NCI-H1048 (cell line): ENCODE results near the gene EIF3A.
"Not testable (repeated sequence)": the region's sequence is repeated elsewhere in the genome, so short reads cannot be mapped to it uniquely, and the experiment has no call there.

Source experiments
- DNase-seq: peaks from one replicate; lab custom pipeline; 2025; lab: John Stamatoyannopoulos, UW

The EIF3A gene, protein sequence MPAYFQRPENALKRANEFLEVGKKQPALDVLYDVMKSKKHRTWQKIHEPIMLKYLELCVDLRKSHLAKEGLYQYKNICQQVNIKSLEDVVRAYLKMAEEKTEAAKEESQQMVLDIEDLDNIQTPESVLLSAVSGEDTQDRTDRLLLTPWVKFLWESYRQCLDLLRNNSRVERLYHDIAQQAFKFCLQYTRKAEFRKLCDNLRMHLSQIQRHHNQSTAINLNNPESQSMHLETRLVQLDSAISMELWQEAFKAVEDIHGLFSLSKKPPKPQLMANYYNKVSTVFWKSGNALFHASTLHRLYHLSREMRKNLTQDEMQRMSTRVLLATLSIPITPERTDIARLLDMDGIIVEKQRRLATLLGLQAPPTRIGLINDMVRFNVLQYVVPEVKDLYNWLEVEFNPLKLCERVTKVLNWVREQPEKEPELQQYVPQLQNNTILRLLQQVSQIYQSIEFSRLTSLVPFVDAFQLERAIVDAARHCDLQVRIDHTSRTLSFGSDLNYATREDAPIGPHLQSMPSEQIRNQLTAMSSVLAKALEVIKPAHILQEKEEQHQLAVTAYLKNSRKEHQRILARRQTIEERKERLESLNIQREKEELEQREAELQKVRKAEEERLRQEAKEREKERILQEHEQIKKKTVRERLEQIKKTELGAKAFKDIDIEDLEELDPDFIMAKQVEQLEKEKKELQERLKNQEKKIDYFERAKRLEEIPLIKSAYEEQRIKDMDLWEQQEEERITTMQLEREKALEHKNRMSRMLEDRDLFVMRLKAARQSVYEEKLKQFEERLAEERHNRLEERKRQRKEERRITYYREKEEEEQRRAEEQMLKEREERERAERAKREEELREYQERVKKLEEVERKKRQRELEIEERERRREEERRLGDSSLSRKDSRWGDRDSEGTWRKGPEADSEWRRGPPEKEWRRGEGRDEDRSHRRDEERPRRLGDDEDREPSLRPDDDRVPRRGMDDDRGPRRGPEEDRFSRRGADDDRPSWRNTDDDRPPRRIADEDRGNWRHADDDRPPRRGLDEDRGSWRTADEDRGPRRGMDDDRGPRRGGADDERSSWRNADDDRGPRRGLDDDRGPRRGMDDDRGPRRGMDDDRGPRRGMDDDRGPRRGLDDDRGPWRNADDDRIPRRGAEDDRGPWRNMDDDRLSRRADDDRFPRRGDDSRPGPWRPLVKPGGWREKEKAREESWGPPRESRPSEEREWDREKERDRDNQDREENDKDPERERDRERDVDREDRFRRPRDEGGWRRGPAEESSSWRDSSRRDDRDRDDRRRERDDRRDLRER (N-terminal part only)

DNA sequence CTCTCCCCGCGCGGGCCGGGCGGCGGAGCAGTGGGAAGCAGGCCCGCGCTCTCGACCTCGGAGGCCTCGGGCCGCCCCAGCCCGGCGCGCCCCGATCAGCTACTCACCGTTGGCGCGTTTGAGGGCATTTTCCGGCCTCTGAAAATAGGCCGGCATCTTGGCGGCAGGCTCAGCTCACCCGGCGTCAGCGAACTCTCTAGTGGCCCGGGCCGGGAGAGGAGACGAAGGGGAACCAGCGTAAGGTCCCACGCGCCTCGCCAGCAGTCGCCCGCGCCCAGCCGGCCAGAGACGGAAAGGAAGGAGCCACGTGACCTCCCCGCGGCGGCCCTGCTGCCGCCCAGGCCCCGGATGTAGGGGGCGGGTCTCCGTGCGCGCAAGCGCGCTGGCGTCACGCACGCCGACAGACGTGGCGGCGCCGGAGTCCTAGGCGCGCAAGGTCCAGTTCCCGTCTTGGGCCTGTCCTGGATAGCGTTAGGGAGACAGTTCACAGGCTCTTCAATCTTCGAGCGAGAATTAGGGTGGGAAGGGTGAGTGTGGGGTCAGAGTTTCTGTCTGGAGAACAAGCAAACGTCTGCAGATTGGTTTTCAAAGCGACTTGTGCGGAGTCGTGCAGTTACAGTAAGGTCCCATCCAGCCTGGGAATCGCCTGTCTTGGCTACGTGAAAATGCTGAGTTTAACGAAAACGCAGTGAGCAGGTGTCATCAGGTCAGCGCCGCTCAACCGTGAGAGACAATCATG is at the start of gene EIF3A:
EIF3A (minus strand) TSS at position 297 of the 739 bp plus-strand sequence; CDS start at position 156, 141 bp downstream.
- peak; percentile 46 for DNase-seq

DNA sequence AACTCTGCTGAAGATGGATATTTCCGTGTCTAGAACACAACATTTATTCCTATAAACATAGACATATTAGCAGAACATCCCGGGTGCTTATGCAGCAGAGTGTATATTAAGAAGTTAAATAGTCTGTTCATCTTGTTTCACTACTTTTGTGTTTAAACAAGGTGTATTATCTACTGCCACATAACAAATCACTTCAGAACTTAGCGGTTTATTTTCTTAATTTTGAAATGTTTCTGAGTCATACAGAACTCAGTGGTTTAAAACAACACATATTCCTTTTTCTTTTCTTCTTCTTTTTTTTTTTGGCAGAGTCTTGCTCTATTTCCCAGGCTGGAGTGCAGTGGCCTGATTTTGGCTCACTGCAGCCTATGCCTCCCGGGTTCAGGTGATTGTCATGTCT is 49.1 kb upstream of the EIF3A start:
- DNase-seq: no peak

DNA sequence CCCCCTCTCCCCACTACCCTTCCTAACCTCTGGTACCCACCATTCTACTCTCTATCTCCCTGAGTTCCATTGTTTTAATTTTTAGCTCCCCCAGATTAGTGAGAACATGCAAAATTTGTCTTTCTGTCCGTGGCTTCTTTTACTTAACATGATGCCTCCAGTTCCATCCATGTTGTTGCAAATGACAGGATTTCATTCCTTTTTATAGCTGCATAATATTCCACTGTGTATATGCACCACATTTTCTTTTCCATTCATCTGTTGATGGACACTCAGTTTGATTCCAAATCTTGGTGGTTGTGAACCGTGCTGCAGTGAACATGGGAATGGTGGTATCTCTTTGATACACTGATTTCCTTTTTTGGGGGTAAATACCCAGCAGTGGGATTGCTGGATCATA is 45.3 kb upstream of the EIF3A start:
- DNase-seq: no peak

DNA sequence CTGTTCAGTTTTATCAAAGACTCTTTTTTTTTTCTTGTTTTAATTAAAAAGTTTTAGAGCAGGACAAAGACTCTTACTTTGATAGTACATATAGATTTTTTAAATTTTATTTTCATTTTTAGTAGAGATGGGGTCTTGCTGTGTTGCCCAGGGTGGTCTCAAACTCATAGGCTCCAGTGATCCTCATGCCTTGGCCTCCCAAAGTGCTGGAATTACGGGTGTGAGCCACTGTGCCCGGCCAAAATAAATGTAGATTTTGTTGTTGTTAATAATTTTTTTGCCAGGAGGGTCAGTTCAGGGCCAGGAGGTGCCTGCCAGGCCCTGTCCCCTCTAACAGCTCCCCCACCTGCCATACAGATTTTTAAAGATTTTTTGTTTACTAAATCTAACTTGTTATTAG is 40.3 kb upstream of the EIF3A start:
- no peak for DNase-seq

DNA sequence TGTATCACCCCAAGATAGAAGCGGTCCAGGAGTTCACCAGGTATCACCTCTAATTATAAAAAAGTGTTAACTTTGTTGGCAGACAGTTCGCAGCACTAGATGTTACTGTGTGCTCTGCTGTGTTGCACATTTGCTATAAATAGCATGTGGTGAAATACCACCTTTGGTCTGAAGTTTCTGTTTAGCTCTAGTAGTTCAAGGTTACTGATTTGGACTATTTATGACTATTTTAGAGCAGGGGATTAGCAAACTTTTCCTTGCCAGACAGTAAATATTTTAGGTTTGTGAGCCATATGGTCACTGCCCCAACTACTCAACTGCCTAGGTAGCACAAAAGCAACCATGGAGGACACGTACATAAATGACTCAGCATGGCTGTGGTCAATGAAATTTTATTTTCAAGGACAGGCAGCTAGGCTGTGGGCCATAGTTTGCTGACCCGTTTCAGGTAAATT is 39.8 kb upstream of the EIF3A start:
- no peak for DNase-seq

DNA sequence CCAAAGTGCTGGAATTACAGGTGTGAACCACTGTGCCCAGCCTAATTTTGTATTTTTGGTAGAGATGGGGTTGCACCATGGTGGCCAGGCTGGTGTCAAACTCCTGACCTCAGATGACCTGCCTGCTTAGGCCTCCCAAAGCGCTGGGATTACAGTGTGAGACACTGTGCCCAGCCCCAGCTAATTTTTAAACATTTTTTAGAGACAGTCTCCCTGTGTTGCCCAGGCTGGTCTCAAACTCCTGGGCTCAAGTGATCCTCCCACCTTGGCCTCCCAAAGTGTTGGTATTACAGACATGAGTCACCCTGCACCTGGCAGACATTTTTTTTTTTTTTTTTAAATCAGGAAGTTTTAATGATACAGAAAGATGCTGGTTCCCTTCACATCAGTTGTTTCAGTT is 38.8 kb upstream of the EIF3A start:
- no peak for DNase-seq

DNA sequence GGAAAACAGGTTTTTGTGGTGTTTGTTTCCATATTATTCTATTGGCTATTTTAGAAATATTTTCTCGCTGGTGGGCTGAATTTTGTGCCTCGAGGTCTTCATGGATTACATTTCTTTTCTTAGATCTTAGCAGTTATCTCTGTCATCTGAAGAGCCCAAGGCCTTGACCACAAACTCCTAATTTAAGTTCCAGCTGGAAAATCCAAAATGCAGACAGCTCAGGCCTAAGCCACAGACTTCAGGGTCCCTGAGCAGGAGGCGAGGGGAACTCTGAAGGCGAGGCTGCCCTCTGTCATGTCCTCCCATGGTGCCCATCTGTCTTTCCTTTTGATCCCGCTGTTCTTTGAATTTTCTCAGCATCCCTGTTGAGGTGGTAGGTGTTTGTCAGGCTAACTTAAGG is 37.6 kb upstream of the EIF3A start:
- DNase-seq: no peak

DNA sequence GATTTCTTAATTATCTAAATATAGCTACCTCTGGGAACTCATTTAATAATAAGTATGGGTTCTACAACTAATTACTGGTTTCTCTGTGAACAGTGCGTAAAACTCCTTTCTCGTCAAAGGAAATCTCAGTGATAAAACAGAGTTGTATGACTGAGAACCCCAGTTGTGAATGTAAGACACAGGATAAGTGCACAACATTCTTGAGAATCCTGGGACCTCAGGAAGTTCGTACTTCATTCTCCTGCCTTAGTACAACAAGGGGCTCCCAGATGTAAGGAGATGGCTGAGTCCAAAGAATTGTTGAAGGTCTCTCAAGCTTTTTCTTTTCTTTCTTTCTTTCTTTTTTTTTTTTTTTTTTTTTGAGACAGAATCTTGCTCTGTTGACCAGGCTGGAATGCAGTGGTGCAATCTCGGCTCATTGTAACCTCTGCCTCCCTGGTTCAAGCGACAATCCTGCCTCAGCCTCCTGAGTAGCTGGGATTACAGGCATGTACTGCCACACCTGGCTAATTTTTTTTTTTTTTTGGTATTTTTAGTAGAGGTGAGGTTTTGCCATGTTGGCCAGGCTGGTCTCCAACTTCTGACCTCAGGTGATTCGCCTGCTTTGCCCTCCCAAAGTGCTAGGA is 35.8 kb upstream of the EIF3A start:
- no peak for DNase-seq

DNA sequence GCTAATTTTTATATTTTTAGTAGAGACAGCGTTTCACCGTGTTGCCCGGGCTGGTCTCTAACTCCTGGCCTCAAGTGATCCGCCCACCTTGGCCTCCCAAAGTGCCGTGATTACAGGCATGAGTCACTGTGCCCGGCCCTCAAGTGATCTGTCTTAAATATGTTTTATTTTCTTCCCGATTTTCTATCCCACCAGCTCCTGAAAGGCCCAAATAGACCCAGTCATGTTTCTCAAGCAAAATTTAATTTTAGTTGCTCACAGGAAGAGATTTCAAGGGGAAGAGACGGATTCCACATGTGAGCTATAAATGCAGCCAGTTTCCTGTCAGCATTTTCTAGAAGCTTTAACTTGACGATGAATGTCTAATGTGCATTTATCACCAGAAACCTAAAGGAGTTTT is 35.3 kb upstream of the EIF3A start:
- no peak for DNase-seq

DNA sequence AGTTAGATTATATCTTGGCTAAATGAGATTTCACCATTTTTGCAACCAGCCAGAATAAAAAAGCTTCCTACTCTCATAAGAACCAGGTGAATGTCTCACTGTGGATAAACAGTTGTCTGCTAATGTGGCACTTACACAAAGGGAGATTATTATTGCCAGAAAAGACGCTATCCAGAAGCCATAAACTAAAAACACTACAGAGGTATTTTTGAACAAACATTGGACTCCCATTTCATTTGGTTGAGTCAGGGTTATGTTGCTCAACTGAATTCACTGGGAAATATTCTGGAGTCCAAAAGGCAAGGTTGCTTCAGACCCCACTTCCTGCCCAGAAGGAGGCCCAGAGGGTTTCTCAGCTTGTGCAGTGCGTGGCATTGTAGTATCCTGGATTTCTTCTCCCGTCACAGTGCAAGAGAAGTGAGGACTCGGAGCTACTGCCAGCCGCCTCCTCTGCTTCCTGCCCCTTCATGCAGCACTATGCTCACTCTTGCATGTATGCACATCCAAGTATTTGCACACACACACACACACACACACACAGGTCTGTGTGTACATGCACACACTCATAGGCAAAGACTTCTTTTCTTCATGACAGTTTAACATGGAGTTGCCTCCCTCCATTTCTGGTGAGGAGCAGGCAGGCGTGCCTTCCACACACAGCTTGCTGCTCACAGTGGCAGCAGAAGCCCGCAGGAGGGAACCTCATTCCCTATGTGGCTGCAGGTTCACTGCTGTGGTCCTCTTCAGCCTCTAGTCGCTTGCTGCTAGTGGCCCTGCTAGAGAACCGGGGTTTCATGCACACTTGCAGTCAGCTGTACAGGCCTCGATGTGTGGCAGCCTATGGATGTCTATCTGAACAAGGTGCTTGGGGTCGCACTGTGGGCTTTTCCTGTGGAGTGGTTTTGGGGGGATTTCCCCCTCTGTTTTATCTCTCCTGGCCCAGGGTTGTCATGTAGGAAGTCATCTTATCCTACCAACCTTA is 33.4 kb upstream of the EIF3A start:
- DNase-seq: no peak

DNA sequence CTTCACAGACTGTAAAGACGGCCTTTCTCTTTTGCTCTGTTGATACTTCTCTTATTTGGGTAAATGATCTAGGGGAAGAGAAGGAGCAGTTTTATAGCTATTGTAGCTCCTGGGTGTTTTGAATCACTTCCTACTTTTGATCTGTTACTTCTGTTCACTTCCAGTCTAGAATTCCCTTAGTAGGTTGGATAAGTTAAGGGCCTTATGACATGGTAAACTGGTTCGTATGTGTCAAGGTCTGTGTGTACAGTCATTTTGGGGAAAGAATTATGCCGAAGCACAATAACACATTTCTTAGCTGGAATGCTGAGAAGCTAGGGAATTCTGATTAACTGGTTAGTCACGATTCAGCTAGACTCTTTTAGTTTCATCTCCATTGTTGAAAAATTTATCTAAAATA is 31.4 kb upstream of the EIF3A start:
- DNase-seq: no peak

DNA sequence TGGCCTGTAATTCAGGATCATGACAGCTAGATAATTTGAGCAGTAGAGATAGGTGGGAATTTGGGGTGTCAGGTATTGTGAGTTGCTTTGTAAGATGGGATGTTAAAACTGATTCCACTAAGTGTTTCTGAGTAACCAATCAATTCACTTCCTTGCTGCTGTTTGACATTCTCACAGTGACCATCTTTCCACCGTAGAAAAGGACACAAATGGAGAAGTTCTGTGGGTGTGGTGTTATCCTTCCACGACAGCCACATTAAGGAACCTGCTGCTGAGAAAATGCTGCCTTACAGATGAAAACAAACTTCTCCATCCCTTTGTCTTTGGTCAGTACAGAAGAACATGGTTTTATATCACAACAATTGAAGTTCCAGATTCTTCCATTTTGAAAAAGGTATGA is 27.2 kb upstream of the EIF3A start:
- DNase-seq: not testable (repeated sequence)

DNA sequence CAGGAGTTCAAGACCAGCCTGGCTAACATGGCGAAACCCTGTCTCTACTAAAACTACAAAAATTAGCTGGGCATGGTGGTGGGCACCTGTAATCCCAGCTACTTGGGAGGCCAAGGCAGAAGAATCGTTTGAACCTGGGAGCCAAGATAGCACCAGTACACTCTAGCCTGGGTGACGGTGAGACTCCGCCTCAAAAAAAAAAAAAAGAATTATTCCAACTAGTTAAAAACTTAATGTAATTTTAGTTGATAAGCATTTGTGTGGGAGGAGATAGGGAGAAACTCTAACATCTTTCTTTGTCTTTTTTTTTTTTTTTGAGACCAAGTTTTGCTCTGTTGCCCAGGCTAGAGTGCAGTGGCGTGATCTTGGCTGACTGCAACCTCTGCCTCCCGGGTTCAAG is 26.5 kb upstream of the EIF3A start:
- DNase-seq: not testable (repeated sequence)

DNA sequence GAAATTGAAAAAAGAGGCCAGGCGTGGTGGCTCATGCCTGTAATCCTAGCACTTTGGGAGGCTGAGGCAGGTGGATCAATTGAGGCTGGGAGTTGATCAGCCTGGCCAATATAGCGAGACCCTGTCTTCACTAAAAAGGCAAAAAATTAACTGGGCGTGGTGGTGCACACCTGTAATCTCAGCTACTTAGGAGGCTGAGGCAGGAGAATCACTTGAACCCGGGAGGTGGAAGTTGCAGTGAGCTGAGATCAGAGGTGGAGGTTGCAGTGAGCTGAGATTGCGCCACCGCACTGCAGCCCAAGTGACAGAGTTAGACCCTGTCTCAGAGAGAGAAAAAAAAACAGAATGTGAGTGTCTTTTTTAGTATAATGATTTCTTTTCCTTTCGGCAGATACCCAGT is 25.3 kb upstream of the EIF3A start:
- DNase-seq: not testable (repeated sequence)

DNA sequence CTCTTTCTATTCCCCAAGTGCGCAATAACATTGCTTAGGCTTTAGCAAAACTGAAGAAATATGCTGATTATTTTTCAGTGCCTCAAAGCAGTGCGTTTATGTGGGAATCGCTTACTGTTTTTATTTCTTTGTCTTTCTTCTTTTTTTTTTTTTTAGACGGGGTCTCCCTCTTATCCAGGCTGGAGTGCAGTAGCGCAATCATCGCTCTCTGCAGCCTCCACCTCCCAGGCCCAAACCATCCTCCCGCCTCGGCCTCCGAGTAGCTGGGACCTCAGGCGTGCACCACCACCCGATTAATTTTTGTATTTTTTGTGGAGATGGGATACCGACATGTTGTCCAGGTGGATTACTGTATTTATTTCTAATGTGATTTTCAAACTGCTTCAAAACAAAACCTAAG is 24.5 kb upstream of the EIF3A start:
- DNase-seq: no peak

DNA sequence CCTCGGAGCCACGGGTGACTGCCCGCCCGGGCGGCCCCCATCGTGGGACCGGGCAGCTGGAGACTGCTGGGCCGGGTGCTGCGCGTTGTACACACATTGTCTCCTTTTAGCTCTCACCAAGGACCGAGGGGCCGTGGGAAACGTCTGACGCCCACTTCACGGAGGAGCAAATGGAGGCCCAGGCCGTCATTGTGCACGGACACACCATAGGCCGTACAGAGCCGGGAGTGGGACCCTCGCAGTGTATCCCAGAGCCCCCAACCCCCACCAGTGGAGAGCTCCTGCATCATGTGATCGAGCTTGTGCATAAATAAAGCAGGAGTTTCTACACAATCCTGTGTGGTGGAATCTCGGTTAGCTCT is 24.0 kb upstream of the EIF3A start:
- DNase-seq: no peak

DNA sequence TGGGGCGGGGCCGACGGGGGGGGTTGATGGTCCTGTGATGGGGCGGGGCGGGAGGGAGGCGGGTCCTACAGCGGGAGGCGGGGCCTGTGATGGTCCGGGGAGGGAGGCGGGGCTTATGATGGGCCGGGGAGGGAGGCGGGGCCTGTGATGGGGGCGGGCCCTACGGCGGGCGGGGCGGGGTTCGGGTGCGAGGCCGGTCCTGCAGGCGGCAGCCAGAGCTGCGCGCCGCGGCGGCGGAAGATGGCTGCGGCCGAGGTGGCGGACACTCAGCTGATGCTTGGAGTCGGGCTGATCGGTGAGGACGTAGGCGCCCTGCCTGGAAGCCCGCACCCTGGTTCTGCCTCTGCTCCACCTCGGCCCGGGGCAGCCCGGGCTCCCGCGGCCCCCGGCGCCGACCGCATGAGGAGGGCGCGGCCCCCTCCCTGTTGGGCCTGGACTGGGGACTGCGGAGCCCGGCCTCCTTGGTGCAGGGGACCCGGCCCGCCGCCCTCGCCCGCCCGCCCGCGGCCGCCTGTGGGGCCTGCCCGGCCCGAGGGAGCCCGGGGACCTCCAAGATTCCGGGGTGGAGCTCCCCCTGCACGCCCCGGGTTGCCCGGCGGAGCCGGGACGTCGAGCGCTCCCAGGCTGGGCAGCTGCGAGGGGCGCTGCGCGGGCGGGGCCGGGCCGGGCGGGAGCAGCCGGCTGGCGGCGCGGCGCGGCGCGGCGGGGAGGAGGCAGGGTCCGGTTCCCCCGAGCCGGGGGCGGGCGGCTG is 23.5 kb upstream of the EIF3A start, which contains the start of gene DENND10:
DENND10 (plus strand) TSS at position 211 of the 751 bp plus-strand sequence; CDS start at position 241, 30 bp downstream.
- DNase-seq: no peak

DNA sequence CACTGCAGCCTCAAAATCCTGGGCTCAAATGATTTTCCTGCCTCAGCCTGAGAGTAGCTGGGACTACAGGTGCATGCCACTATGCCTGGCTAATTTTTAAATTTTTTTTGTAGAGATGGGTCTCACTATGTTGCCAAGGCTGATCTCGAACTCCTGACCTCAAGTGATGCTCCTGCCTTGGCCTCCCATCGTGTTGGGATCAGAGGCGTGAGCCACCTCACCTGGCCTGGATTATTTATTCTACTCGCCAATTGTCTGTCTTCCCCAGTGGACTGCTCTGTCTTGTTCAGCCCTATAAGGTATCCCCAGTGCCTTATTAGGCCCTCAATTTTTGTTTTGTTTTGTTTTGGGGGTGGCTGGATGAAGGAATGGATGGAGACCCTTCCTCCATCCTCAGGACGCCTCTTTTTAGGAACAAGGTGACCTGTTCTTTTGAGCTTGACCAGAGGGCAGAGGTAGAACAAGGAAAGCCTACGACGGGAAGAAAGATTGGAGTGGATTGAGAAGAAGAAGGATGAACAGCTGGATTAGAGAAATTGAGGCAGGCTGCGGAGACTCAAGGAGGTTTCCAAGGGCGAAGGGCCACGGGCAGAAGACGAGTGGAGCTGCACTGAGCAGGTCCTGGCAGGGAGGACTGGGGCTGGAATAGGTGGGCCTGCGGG is 22.8 kb upstream of the EIF3A start:
- no peak for DNase-seq
